NCI-H2196 treated with DMSO at 0.1 percent for 48 hours (cell line): ENCODE data around the gene ARFGEF3.
A peak's percentile ranks its signal among the peaks of the same experiment; 100 is the strongest.
"Not testable (repeated sequence)": the region's sequence is repeated elsewhere in the genome, so short reads cannot be mapped to it uniquely, and the experiment has no call there.

ENCODE experiments used
- DNase-seq: peaks from one replicate; lab custom pipeline; 2025; ENCODE audit not compliant: unreplicated experiment; lab: John Stamatoyannopoulos, UW

Gene ARFGEF3

GRCh38 chr6:138211048-138211581 is 49.4 kb downstream of the ARFGEF3 start:
- no peak for DNase-seq

- no peak for DNase-seq
Observed at GRCh38 chr6:138211601-138212000, 49.9 kb downstream of the ARFGEF3 start.

- DNase-seq: not testable (repeated sequence)
Observed at GRCh38 chr6:138212530-138212929, 50.8 kb downstream of the ARFGEF3 start.

GRCh38 chr6:138215093-138215782 is 53.5 kb downstream of the ARFGEF3 start:
- no peak for DNase-seq

- no peak for DNase-seq
Observed at GRCh38 chr6:138218449-138218848, 56.7 kb downstream of the ARFGEF3 start, which contains the start of gene PBOV1. TSS of gene PBOV1 (minus strand) at chr6:138218491. CDS start at chr6:138218395, 96 bp downstream.

- DNase-seq: no peak
Observed at GRCh38 chr6:138219398-138219797, 57.7 kb downstream of the ARFGEF3 start.

GRCh38 chr6:138219901-138220300 is 58.2 kb downstream of the ARFGEF3 start:
- DNase-seq: no peak

- DNase-seq: no peak
Observed at GRCh38 chr6:138222901-138223546, 61.3 kb downstream of the ARFGEF3 start.

GRCh38 chr6:138225953-138226352 is 64.2 kb downstream of the ARFGEF3 start:
- no peak for DNase-seq

- DNase-seq: no peak
Observed at GRCh38 chr6:138226700-138227315, 65.1 kb downstream of the ARFGEF3 start.

- peak; percentile 67 for DNase-seq
Observed at GRCh38 chr6:138227316-138227781, 65.6 kb downstream of the ARFGEF3 start.

- no peak for DNase-seq
Observed at GRCh38 chr6:138229072-138229471, 67.3 kb downstream of the ARFGEF3 start.

- DNase-seq: no peak
Observed at GRCh38 chr6:138229663-138230179, 68.0 kb downstream of the ARFGEF3 start.

- no peak for DNase-seq
Observed at GRCh38 chr6:138230221-138230620, 68.5 kb downstream of the ARFGEF3 start.

- no peak for DNase-seq
Observed at GRCh38 chr6:138230759-138231380, 69.1 kb downstream of the ARFGEF3 start.

- DNase-seq: peak; percentile 62
Observed at GRCh38 chr6:138231381-138231886, 69.7 kb downstream of the ARFGEF3 start.

- DNase-seq: no peak
Observed at GRCh38 chr6:138234363-138234762, 72.6 kb downstream of the ARFGEF3 start.

GRCh38 chr6:138235205-138235604 is 73.5 kb downstream of the ARFGEF3 start:
- no peak for DNase-seq

- no peak for DNase-seq
Observed at GRCh38 chr6:138235693-138236092, 74.0 kb downstream of the ARFGEF3 start.

GRCh38 chr6:138237463-138237862 is 75.7 kb downstream of the ARFGEF3 start:
- no peak for DNase-seq

- no peak for DNase-seq
Observed at GRCh38 chr6:138238368-138238767, 76.6 kb downstream of the ARFGEF3 start.
